Measurements from ENCODE around the gene GPR141. TPM values are rescaled to one million over a fixed set of nuclear protein-coding genes. Genes with fewer than 3 reads are reported as not detected.

GPR141 gene
- total and polyA plus RNA-seq, 9 of the 15 experiments (the other 6 are each of a cell fraction or from before 2014, with no cell fraction given): not detected

DNA sequence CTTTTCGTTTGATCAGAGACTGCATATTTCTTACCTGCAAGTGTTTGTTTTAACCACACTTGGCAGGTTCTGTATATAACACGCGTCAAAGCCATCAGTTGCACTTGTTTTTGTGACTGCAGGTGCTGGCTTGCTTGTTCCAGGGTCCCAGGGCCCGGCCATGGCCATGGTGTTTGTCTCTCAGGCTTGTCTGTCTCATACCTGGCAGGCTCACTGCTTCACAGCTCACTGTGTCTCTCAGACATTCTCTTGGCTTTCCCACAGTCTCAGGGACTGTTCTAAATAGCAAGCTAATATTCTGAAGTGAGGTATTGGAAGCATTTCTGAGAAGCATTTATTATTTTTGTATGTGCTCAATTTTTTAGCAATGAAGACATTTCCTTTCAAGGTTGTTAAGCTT lies 46.9 kb downstream of the GPR141 start:
- no TSS peak for BruUV-seq (replicated peaks)
- TF ChIP-seq, protein P1, sequence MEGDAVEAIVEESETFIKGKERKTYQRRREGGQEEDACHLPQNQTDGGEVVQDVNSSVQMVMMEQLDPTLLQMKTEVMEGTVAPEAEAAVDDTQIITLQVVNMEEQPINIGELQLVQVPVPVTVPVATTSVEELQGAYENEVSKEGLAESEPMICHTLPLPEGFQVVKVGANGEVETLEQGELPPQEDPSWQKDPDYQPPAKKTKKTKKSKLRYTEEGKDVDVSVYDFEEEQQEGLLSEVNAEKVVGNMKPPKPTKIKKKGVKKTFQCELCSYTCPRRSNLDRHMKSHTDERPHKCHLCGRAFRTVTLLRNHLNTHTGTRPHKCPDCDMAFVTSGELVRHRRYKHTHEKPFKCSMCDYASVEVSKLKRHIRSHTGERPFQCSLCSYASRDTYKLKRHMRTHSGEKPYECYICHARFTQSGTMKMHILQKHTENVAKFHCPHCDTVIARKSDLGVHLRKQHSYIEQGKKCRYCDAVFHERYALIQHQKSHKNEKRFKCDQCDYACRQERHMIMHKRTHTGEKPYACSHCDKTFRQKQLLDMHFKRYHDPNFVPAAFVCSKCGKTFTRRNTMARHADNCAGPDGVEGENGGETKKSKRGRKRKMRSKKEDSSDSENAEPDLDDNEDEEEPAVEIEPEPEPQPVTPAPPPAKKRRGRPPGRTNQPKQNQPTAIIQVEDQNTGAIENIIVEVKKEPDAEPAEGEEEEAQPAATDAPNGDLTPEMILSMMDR (IDR thresholded peaks at IDR 0.05 in 2 of 3, conservative IDR thresholded peaks at IDR 0.05 in 1 of 3; ENCODE audit: insufficient read depth in 2 of 3, low read depth in 1 of 3, low read length in 3 of 3): no peak
- TF ChIP-seq FIP1L1 (IDR thresholded peaks at IDR 0.05; ENCODE audit: low read depth, low read length, poor library complexity, severe bottlenecking): no peak
- no peak for TF ChIP-seq CEBPB (tag; IDR thresholded peaks at IDR 0.05)
- no peak for TF ChIP-seq DMBX1 (CRISPR knock-in tag; IDR thresholded peaks at IDR 0.05; ENCODE audit: borderline replicate concordance)
- 0% methylated on average over 4 of the region's 4 CpGs for WGBS (ENCODE audit: insufficient coverage, low coverage, missing lambda C conversion rate)
- Histone ChIP-seq H3K9ac (ENCODE audit: insufficient read depth in 1 of 2, low read depth in 2 of 2, low read length in 2 of 2) (no peak overlapping the region), H3K79me2 (ENCODE audit: control insufficient read depth, insufficient read depth, low read length) (no peaks in the 10 kb centered on the region), H3K9me3 (replicated peaks; ENCODE audit: control insufficient read depth, insufficient read depth, low read depth, low read length) (no peaks in the 10 kb centered on the region), H3K36me3 (ENCODE audit: control insufficient read depth, insufficient read depth, low read length) (no peaks in the 10 kb centered on the region), H3K4me2 (ENCODE audit: insufficient read depth, low read length) (no peak overlapping the region), H2AFZ (ENCODE audit: low read depth, low read length) (no peak overlapping the region), H4K20me1 (replicated peaks; ENCODE audit: control insufficient read depth, insufficient read depth, low read length) (no peaks in the 10 kb centered on the region), H3K4me1 (replicated peaks in 1 of 2; ENCODE audit: control insufficient read depth in 2 of 2, insufficient read depth in 2 of 2, low read length in 2 of 2) (no peaks in the 10 kb centered on the region; a peak in 1 of 5 replicates), H3K9me1 (ENCODE audit: control insufficient read depth, insufficient read depth, low read length) (no peaks in the 10 kb centered on the region), H3K27me3 (ENCODE audit: control insufficient read depth in 2 of 2, insufficient read depth in 2 of 2, low read length in 2 of 2) (no peaks in the 10 kb centered on the region), H3K4me3 (no peak overlapping the region), H3K27ac (ENCODE audit: extremely low read depth, low read depth, low read length) (no peak overlapping the region)
- intact Hi-C loops (cut with micrococcal nuclease): loop anchor here (10.0 kb wide), 1 partner anchor 206 kb away; no protein-coding TSS in a partner anchor
- ChIA-PET CTCF (ENCODE audit: low intra/inter-chr PET ratio) (no interaction called here), POLR2A (no interaction called here)
- DNase-seq (ENCODE audit: extremely low read depth in 1 of 4, low spot score in 3 of 4): no peak
- ATAC-seq: no peak
- FAIRE-seq: no peak
- in situ Hi-C loops (cut with MboI): no loop called here

All from K562 (cell line).